Measurements from ENCODE around the gene RANBP17. TPM values are rescaled to one million over a fixed set of nuclear protein-coding genes. Genes with fewer than 3 reads are reported as not detected.

The RANBP17 gene
- total and polyA plus RNA-seq, 2 experiments from 2014 or later, result 43.8 to 53.1 TPM

GRCh38 chr5:171157276-171157675 lies 295.5 kb downstream of the RANBP17 start:
- Mint-ChIP-seq H3K27me3 (ENCODE audit: insufficient read depth, low read depth, poor library complexity) (peaks cover 2% of the 10 kb centered on the region), H3K27ac (no peak overlapping the region), H3K4me3 (no peak overlapping the region), H3K4me1 (peaks cover 4% of the 10 kb centered on the region; the same call in 2 of the 3 replicates), H3K9me3 (no peaks in the 10 kb centered on the region), H3K36me3 (ENCODE audit: low read depth) (no peaks in the 10 kb centered on the region; the same call in 2 of the 3 replicates)
- no peak overlapping the region for H3K27ac ChIP-seq (ENCODE audit: low read depth)
- H3K36me3 ChIP-seq (ENCODE audit: insufficient read depth), result no peaks in the 10 kb centered on the region
- H2AFZ ChIP-seq, result no peak overlapping the region
- no peaks in the 10 kb centered on the region for H3K79me2 ChIP-seq (replicated peaks; ENCODE audit: insufficient read depth)
- no peaks in the 10 kb centered on the region for H4K20me1 ChIP-seq (replicated peaks; ENCODE audit: insufficient read depth)
- DNase-seq (ENCODE audit: low spot score) (no peak), ATAC-seq (no peak)
- H3K27me3 ChIP-seq (ENCODE audit: insufficient read depth), result no peaks in the 10 kb centered on the region
- no peak overlapping the region for H3K4me3 ChIP-seq
- no peaks in the 10 kb centered on the region for H3K4me1 ChIP-seq (ENCODE audit: insufficient read depth)
- no peak for TF ChIP-seq STAT1 (IDR thresholded peaks at IDR 0.05; ENCODE audit: unreplicated experiment)
- no peaks in the 10 kb centered on the region for H3F3A ChIP-seq (replicated peaks; ENCODE audit: low read depth)
- no peak overlapping the region for H3K4me2 ChIP-seq
- no peaks in the 10 kb centered on the region for H3K9me2 ChIP-seq (ENCODE audit: insufficient read depth)

- H3K4me1 Mint-ChIP-seq, result peaks cover 9% of the 10 kb centered on the region
- Histone ChIP-seq H3K27me3 (ENCODE audit: insufficient read depth) (no peaks in the 10 kb centered on the region), H4K20me1 (replicated peaks; ENCODE audit: insufficient read depth) (no peaks in the 10 kb centered on the region), H3K27ac (ENCODE audit: low read depth) (no peak overlapping the region), H3K4me1 (ENCODE audit: insufficient read depth) (0 out of 2 replicates have a peak, but pooled peaks cover under 1% of the 10 kb centered on the region), H3K36me3 (ENCODE audit: insufficient read depth) (no peaks in the 10 kb centered on the region), H3K9me2 (ENCODE audit: insufficient read depth) (no peaks in the 10 kb centered on the region), H3F3A (replicated peaks; ENCODE audit: low read depth) (no peaks in the 10 kb centered on the region), H3K79me2 (replicated peaks; ENCODE audit: insufficient read depth) (no peaks in the 10 kb centered on the region), H2AFZ (no peak overlapping the region), H3K4me3 (no peak overlapping the region), H3K4me2 (no peak overlapping the region)
- H3K4me3 Mint-ChIP-seq, result no peak overlapping the region
- no peaks in the 10 kb centered on the region; the same call in 2 of the 3 replicates for H3K36me3 Mint-ChIP-seq (ENCODE audit: low read depth)
- peaks cover 2% of the 10 kb centered on the region for H3K27me3 Mint-ChIP-seq (ENCODE audit: insufficient read depth, low read depth, poor library complexity)
- ATAC-seq, result no peak
- H3K27ac Mint-ChIP-seq, result no peak overlapping the region
- no peaks in the 10 kb centered on the region for H3K9me3 Mint-ChIP-seq
- DNase-seq (ENCODE audit: low spot score), result no peak
- TF ChIP-seq POLR2AphosphoS5 (IDR thresholded peaks at IDR 0.05; ENCODE audit: low read depth) (no peak), JUNB (IDR thresholded peaks at IDR 0.05; ENCODE audit: unreplicated experiment) (no peak), ZNF331 (CRISPR knock-in tag; IDR thresholded peaks at IDR 0.05; ENCODE audit: low read depth) (no peak), EZH2phosphoT487 (IDR thresholded peaks at IDR 0.05; ENCODE audit: unreplicated experiment) (no peak), REST (IDR thresholded peaks at IDR 0.05; ENCODE audit: unreplicated experiment) (no peak), NANOG (IDR thresholded peaks at IDR 0.05; ENCODE audit: borderline replicate concordance) (no peak), ETS1 (IDR thresholded peaks at IDR 0.05) (no peak), STAT1 (IDR thresholded peaks at IDR 0.05; ENCODE audit: unreplicated experiment) (no peak)
- TF ChIP-seq, protein P1, sequence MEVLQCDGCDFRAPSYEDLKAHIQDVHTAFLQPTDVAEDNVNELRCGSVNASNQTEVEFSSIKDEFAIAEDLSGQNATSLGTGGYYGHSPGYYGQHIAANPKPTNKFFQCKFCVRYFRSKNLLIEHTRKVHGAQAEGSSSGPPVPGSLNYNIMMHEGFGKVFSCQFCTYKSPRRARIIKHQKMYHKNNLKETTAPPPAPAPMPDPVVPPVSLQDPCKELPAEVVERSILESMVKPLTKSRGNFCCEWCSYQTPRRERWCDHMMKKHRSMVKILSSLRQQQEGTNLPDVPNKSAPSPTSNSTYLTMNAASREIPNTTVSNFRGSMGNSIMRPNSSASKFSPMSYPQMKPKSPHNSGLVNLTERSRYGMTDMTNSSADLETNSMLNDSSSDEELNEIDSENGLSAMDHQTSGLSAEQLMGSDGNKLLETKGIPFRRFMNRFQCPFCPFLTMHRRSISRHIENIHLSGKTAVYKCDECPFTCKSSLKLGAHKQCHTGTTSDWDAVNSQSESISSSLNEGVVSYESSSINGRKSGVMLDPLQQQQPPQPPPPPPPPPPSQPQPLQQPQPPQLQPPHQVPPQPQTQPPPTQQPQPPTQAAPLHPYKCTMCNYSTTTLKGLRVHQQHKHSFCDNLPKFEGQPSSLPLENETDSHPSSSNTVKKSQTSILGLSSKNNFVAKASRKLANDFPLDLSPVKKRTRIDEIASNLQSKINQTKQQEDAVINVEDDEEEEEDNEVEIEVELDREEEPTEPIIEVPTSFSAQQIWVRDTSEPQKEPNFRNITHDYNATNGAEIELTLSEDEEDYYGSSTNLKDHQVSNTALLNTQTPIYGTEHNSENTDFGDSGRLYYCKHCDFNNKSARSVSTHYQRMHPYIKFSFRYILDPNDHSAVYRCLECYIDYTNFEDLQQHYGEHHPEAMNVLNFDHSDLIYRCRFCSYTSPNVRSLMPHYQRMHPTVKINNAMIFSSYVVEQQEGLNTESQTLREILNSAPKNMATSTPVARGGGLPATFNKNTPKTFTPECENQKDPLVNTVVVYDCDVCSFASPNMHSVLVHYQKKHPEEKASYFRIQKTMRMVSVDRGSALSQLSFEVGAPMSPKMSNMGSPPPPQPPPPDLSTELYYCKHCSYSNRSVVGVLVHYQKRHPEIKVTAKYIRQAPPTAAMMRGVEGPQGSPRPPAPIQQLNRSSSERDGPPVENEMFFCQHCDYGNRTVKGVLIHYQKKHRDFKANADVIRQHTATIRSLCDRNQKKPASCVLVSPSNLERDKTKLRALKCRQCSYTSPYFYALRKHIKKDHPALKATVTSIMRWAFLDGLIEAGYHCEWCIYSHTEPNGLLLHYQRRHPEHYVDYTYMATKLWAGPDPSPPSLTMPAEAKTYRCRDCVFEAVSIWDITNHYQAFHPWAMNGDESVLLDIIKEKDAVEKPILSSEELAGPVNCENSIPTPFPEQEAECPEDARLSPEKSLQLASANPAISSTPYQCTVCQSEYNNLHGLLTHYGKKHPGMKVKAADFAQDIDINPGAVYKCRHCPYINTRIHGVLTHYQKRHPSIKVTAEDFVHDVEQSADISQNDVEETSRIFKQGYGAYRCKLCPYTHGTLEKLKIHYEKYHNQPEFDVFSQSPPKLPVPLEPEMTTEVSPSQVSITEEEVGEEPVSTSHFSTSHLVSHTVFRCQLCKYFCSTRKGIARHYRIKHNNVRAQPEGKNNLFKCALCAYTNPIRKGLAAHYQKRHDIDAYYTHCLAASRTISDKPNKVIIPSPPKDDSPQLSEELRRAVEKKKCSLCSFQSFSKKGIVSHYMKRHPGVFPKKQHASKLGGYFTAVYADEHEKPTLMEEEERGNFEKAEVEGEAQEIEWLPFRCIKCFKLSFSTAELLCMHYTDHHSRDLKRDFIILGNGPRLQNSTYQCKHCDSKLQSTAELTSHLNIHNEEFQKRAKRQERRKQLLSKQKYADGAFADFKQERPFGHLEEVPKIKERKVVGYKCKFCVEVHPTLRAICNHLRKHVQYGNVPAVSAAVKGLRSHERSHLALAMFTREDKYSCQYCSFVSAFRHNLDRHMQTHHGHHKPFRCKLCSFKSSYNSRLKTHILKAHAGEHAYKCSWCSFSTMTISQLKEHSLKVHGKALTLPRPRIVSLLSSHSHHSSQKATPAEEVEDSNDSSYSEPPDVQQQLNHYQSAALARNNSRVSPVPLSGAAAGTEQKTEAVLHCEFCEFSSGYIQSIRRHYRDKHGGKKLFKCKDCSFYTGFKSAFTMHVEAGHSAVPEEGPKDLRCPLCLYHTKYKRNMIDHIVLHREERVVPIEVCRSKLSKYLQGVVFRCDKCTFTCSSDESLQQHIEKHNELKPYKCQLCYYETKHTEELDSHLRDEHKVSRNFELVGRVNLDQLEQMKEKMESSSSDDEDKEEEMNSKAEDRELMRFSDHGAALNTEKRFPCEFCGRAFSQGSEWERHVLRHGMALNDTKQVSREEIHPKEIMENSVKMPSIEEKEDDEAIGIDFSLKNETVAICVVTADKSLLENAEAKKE (CRISPR knock-in tag; IDR thresholded peaks at IDR 0.05), result no peak
- TF ChIP-seq, protein P2, sequence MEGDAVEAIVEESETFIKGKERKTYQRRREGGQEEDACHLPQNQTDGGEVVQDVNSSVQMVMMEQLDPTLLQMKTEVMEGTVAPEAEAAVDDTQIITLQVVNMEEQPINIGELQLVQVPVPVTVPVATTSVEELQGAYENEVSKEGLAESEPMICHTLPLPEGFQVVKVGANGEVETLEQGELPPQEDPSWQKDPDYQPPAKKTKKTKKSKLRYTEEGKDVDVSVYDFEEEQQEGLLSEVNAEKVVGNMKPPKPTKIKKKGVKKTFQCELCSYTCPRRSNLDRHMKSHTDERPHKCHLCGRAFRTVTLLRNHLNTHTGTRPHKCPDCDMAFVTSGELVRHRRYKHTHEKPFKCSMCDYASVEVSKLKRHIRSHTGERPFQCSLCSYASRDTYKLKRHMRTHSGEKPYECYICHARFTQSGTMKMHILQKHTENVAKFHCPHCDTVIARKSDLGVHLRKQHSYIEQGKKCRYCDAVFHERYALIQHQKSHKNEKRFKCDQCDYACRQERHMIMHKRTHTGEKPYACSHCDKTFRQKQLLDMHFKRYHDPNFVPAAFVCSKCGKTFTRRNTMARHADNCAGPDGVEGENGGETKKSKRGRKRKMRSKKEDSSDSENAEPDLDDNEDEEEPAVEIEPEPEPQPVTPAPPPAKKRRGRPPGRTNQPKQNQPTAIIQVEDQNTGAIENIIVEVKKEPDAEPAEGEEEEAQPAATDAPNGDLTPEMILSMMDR (conservative IDR thresholded peaks at IDR 0.05; ENCODE audit: low read depth in 2 of 2), result no peak
These were observed 296.0 kb downstream of the RANBP17 start for GRCh38 chr5:171157775-171158174.

All from GM23338 (cell line).